ENCODE results near the gene PTPRN2. TPM values are rescaled to one million over a fixed set of nuclear protein-coding genes. Genes with fewer than 3 reads are reported as not detected.

Gene PTPRN2
- total and polyA plus RNA-seq, 8 donors = 12.2 to 49.2 (median 31.8) TPM

GRCh38 chr7:158318511-158318913, 269.1 kb downstream of the PTPRN2 start:
- ATAC-seq (peak in 2 of 4 donors; percentile 17 to 25), DNase-seq (no peak), FAIRE-seq (no peak)
- intact Hi-C loops (cut with DNase I) = no loop called here
- no peaks in the 10 kb centered on the region for H3K4me1 ChIP-seq
- H3K4me3 ChIP-seq = no peak overlapping the region
- WGBS, 2 donors = 87 to 89% methylated on average over 22 of the region's 22 CpGs
- H3K36me3 ChIP-seq = no peaks in the 10 kb centered on the region
- no peak overlapping the region for H3K27ac ChIP-seq
- no peaks in the 10 kb centered on the region for H3K9me3 ChIP-seq
- H3K27me3 ChIP-seq = no peaks in the 10 kb centered on the region
- no peak for TF ChIP-seq CTCF (IDR thresholded peaks at IDR 0.05)

GRCh38 chr7:158317238-158318205, 270.1 kb downstream of the PTPRN2 start:
- Histone ChIP-seq H3K4me3 (no peak overlapping the region), H3K27me3 (no peaks in the 10 kb centered on the region), H3K36me3 (no peaks in the 10 kb centered on the region), H3K9me3 (no peaks in the 10 kb centered on the region), H3K4me1 (no peaks in the 10 kb centered on the region), H3K27ac (no peak overlapping the region)
- ATAC-seq (peak in 1 of 4 donors; percentile 27), DNase-seq (no peak), FAIRE-seq (no peak)
- WGBS, 2 donors = 56 to 66% methylated on average over 59 of the region's 59 CpGs
- TF ChIP-seq CTCF (IDR thresholded peaks at IDR 0.05) = no peak
- intact Hi-C loops (cut with DNase I) = no loop called here

GRCh38 chr7:158316466-158317031, 271.1 kb downstream of the PTPRN2 start:
- Histone ChIP-seq H3K27ac (no peak overlapping the region), H3K36me3 (no peaks in the 10 kb centered on the region), H3K9me3 (no peaks in the 10 kb centered on the region), H3K4me1 (no peaks in the 10 kb centered on the region), H3K27me3 (no peaks in the 10 kb centered on the region), H3K4me3 (no peak overlapping the region)
- DNase-seq (peak in 1 of 6 donors; percentile 56), FAIRE-seq (no peak), ATAC-seq (no peak)
- no peak for TF ChIP-seq CTCF (IDR thresholded peaks at IDR 0.05)
- intact Hi-C loops (cut with DNase I) = no loop called here
- WGBS, 2 donors = 93 to 95% methylated on average over 35 of the region's 35 CpGs

- no peak for ATAC-seq
- Histone ChIP-seq H3K9me3 (no peaks in the 10 kb centered on the region), H3K4me3 (no peak overlapping the region), H3K4me1 (no peaks in the 10 kb centered on the region), H3K27ac (no peak overlapping the region), H3K27me3 (no peaks in the 10 kb centered on the region), H3K36me3 (no peaks in the 10 kb centered on the region)
- no peak for TF ChIP-seq CTCF (IDR thresholded peaks at IDR 0.05)
- WGBS, 2 donors = 94 to 96% methylated on average over 9 to 11 of the region's 11 CpGs
- no peak for DNase-seq
- FAIRE-seq = no peak
- intact Hi-C loops (cut with DNase I) = no loop called here
Measured at GRCh38 chr7:158315881-158316280, 271.7 kb downstream of the PTPRN2 start.

- DNase-seq (no peak), FAIRE-seq (no peak), ATAC-seq (no peak)
- no peaks in the 10 kb centered on the region for H3K9me3 ChIP-seq
- no peaks in the 10 kb centered on the region for H3K27me3 ChIP-seq
- TF ChIP-seq CTCF (IDR thresholded peaks at IDR 0.05) = no peak
- no peak overlapping the region for H3K27ac ChIP-seq
- H3K4me3 ChIP-seq = no peak overlapping the region
- no peaks in the 10 kb centered on the region for H3K36me3 ChIP-seq
- intact Hi-C loops (cut with DNase I) = no loop called here
- H3K4me1 ChIP-seq = no peaks in the 10 kb centered on the region
- 90 to 94% methylated on average over 11 of the region's 11 CpGs for WGBS, 2 donors
Measured at GRCh38 chr7:158315326-158315725, 272.3 kb downstream of the PTPRN2 start.
